GM18505 (cell line): ENCODE measurements around the gene HPGDS.
"Not testable (repeated sequence)": the region's sequence is repeated elsewhere in the genome, so short reads cannot be mapped to it uniquely, and the experiment has no call there.

ENCODE experiments used
- ATAC-seq: cut with Tn5 transposase; IDR thresholded peaks from one replicate; pipeline ENCODE4 v1.9.1; 2021; ENCODE audit not compliant: unreplicated experiment
- POLR2A ChIP-seq: IDR thresholded peaks from 4 replicates; pipeline ENCODE4 v1.6.1; 2011; ENCODE audit warnings: borderline replicate concordance; ENCODE audit not compliant: insufficient read depth, insufficient read length; ENCODE audit errors: extremely low read depth

Gene HPGDS

GRCh38 chr4:94348666-94349065, 6.0 kb upstream of the HPGDS start:
- no peak for TF ChIP-seq POLR2A
- ATAC-seq, result no peak

GRCh38 chr4:94346541-94346940, 3.9 kb upstream of the HPGDS start:
- no peak for ATAC-seq
- no peak for TF ChIP-seq POLR2A

GRCh38 chr4:94345969-94346368, 3.3 kb upstream of the HPGDS start:
- TF ChIP-seq POLR2A, result no peak
- no peak for ATAC-seq

GRCh38 chr4:94345266-94345665, 2.6 kb upstream of the HPGDS start:
- TF ChIP-seq POLR2A, result no peak
- no peak for ATAC-seq

GRCh38 chr4:94344457-94344856, 1.8 kb upstream of the HPGDS start:
- TF ChIP-seq POLR2A, result no peak
- no peak for ATAC-seq

GRCh38 chr4:94341481-94342370, 910 bp downstream of the HPGDS start:
- TF ChIP-seq POLR2A, result no peak
- no peak for ATAC-seq

GRCh38 chr4:94339779-94340178, 2.9 kb downstream of the HPGDS start:
- TF ChIP-seq POLR2A, result no peak
- ATAC-seq, result no peak

- no peak for TF ChIP-seq POLR2A
- ATAC-seq, result peak; percentile 64
Observed at GRCh38 chr4:94338681-94339351, 3.8 kb downstream of the HPGDS start.

- not testable (repeated sequence) for ATAC-seq
Observed at GRCh38 chr4:94336791-94337190, 5.8 kb downstream of the HPGDS start.

- no peak for ATAC-seq
- no peak for TF ChIP-seq POLR2A
Observed at GRCh38 chr4:94336303-94336702, 6.3 kb downstream of the HPGDS start.

GRCh38 chr4:94334962-94335361, 7.7 kb downstream of the HPGDS start:
- TF ChIP-seq POLR2A, result no peak
- ATAC-seq, result no peak

GRCh38 chr4:94334476-94334875, 8.2 kb downstream of the HPGDS start:
- no peak for ATAC-seq
- no peak for TF ChIP-seq POLR2A

- no peak for ATAC-seq
- no peak for TF ChIP-seq POLR2A
Observed at GRCh38 chr4:94333866-94334265, 8.8 kb downstream of the HPGDS start.

GRCh38 chr4:94332983-94333590, 9.5 kb downstream of the HPGDS start:
- no peak for TF ChIP-seq POLR2A
- ATAC-seq, result no peak

- TF ChIP-seq POLR2A, result no peak
- ATAC-seq, result no peak
Observed at GRCh38 chr4:94329933-94330332, 12.7 kb downstream of the HPGDS start.

- no peak for ATAC-seq
- TF ChIP-seq POLR2A, result no peak
Observed at GRCh38 chr4:94325835-94326234, 16.8 kb downstream of the HPGDS start.

- not testable (repeated sequence) for ATAC-seq
Observed at GRCh38 chr4:94319927-94320326, 22.7 kb downstream of the HPGDS start.
